Measurements from ENCODE around the gene PLOD3.

GRCh38 chr7:101168412-101169049, 48.9 kb downstream of the PLOD3 start:
- TF ChIP-seq, protein P1, sequence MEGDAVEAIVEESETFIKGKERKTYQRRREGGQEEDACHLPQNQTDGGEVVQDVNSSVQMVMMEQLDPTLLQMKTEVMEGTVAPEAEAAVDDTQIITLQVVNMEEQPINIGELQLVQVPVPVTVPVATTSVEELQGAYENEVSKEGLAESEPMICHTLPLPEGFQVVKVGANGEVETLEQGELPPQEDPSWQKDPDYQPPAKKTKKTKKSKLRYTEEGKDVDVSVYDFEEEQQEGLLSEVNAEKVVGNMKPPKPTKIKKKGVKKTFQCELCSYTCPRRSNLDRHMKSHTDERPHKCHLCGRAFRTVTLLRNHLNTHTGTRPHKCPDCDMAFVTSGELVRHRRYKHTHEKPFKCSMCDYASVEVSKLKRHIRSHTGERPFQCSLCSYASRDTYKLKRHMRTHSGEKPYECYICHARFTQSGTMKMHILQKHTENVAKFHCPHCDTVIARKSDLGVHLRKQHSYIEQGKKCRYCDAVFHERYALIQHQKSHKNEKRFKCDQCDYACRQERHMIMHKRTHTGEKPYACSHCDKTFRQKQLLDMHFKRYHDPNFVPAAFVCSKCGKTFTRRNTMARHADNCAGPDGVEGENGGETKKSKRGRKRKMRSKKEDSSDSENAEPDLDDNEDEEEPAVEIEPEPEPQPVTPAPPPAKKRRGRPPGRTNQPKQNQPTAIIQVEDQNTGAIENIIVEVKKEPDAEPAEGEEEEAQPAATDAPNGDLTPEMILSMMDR (IDR thresholded peaks at IDR 0.05) = no peak
- no peak for TF ChIP-seq POLR2A (IDR thresholded peaks at IDR 0.05)

Data from thyroid gland (tissue), 4 donors.